KOPT-K1 (cell line): ENCODE data around the gene MEIS1.

Source experiments
- H3K27ac ChIP-seq: fragments of 200-600 bp; sonication (generic); 2 replicates; pipeline ENCODE4 v1.5.1; 2016; ENCODE audit warnings: antibody characterized with exemption, mild to moderate bottlenecking, low read depth, low read length; ENCODE audit not compliant: poor library complexity, severe bottlenecking
- H3K36me3 ChIP-seq: fragments of 200-600 bp; sonication (generic); 2 replicates; pipeline ENCODE4 v1.5.1; 2017; ENCODE audit warnings: antibody characterized with exemption, mild to moderate bottlenecking, low read length, moderate library complexity; ENCODE audit not compliant: insufficient read depth
- H3K9me3 ChIP-seq: fragments of 200-600 bp; sonication (generic); 2 replicates; pipeline ENCODE4 v1.5.1; 2017; ENCODE audit warnings: antibody characterized with exemption, low read length, mild to moderate bottlenecking; ENCODE audit not compliant: insufficient read depth, poor library complexity, severe bottlenecking

Gene MEIS1

GRCh38 chr2:66583881-66584280 is 149.0 kb downstream of the MEIS1 start:
- H3K9me3 ChIP-seq = peaks cover 6% of the 10 kb centered on the region
- H3K36me3 ChIP-seq = no peaks in the 10 kb centered on the region
- H3K27ac ChIP-seq = no peak overlapping the region

GRCh38 chr2:66585587-66585986 is 150.7 kb downstream of the MEIS1 start:
- Histone ChIP-seq H3K27ac (no peak overlapping the region), H3K9me3 (peaks cover 6% of the 10 kb centered on the region), H3K36me3 (no peaks in the 10 kb centered on the region)

GRCh38 chr2:66587216-66587615 is 152.3 kb downstream of the MEIS1 start:
- no peaks in the 10 kb centered on the region for H3K9me3 ChIP-seq
- H3K36me3 ChIP-seq = no peaks in the 10 kb centered on the region

GRCh38 chr2:66594001-66594400 is 159.1 kb downstream of the MEIS1 start:
- Histone ChIP-seq H3K36me3 (no peaks in the 10 kb centered on the region), H3K9me3 (no peaks in the 10 kb centered on the region), H3K27ac (no peak overlapping the region)

More at GRCh38 chr2:66587216-66587615, 152.3 kb downstream of the MEIS1 start:
- no peak overlapping the region for H3K27ac ChIP-seq

- no peaks in the 10 kb centered on the region for H3K36me3 ChIP-seq
- no peaks in the 10 kb centered on the region for H3K9me3 ChIP-seq
- H3K27ac ChIP-seq = no peak overlapping the region
These were observed 160.6 kb downstream of the MEIS1 start for GRCh38 chr2:66595556-66595955.

GRCh38 chr2:66596256-66596655 is 161.3 kb downstream of the MEIS1 start:
- Histone ChIP-seq H3K27ac (no peak overlapping the region), H3K36me3 (no peaks in the 10 kb centered on the region), H3K9me3 (no peaks in the 10 kb centered on the region)

GRCh38 chr2:66601624-66602023 is 166.7 kb downstream of the MEIS1 start:
- Histone ChIP-seq H3K36me3 (no peaks in the 10 kb centered on the region), H3K9me3 (no peaks in the 10 kb centered on the region), H3K27ac (no peak overlapping the region)

- Histone ChIP-seq H3K9me3 (no peaks in the 10 kb centered on the region), H3K27ac (no peak overlapping the region), H3K36me3 (no peaks in the 10 kb centered on the region)
These were observed 167.4 kb downstream of the MEIS1 start for GRCh38 chr2:66602341-66602740.

GRCh38 chr2:66604326-66604725 is 169.4 kb downstream of the MEIS1 start:
- Histone ChIP-seq H3K9me3 (no peaks in the 10 kb centered on the region), H3K27ac (no peak overlapping the region)

GRCh38 chr2:66604976-66605375 is 170.1 kb downstream of the MEIS1 start:
- H3K27ac ChIP-seq = no peak overlapping the region
- no peaks in the 10 kb centered on the region for H3K9me3 ChIP-seq

More at GRCh38 chr2:66604326-66604725, 169.4 kb downstream of the MEIS1 start:
- H3K36me3 ChIP-seq = no peaks in the 10 kb centered on the region

GRCh38 chr2:66607152-66607551 is 172.2 kb downstream of the MEIS1 start:
- no peaks in the 10 kb centered on the region for H3K9me3 ChIP-seq
- H3K27ac ChIP-seq = no peak overlapping the region
- H3K36me3 ChIP-seq = no peaks in the 10 kb centered on the region

More at GRCh38 chr2:66604976-66605375, 170.1 kb downstream of the MEIS1 start:
- no peaks in the 10 kb centered on the region for H3K36me3 ChIP-seq
